ENCODE data around the gene COQ8A.

DNA sequence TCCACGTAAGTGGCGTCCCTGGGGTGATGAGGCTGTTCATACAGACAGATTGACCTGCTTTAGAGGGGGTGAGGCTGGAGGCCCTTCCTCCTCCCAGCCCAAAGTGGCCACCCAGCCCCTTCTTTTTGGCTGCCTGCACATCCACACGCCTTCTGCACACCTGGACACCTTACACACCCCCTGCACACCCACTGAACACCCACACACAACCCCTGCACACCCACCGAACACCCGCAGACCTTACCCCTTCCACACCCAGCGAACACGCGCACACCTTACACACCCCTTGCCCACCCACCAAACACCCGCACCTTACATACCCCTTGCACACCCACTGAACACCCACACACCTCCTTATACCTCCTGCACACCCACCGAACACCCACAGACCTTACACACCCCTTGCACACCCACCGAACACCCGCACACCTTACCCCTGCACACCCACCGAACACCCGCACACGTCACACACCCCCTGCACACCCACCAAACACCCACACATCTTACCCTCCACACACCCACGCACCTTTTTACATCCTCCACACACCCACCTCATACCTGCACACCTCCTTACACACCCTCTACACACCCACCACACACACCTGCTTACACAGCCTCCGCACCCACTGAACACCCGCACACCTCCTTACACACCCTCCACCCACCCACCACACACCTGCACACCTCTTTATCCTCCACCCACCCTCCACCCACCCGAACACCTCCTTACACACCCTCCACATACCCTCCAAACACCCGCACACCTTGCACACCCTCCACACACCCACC lies 37.7 kb downstream of the COQ8A start:
- TF ChIP-seq, protein P1, sequence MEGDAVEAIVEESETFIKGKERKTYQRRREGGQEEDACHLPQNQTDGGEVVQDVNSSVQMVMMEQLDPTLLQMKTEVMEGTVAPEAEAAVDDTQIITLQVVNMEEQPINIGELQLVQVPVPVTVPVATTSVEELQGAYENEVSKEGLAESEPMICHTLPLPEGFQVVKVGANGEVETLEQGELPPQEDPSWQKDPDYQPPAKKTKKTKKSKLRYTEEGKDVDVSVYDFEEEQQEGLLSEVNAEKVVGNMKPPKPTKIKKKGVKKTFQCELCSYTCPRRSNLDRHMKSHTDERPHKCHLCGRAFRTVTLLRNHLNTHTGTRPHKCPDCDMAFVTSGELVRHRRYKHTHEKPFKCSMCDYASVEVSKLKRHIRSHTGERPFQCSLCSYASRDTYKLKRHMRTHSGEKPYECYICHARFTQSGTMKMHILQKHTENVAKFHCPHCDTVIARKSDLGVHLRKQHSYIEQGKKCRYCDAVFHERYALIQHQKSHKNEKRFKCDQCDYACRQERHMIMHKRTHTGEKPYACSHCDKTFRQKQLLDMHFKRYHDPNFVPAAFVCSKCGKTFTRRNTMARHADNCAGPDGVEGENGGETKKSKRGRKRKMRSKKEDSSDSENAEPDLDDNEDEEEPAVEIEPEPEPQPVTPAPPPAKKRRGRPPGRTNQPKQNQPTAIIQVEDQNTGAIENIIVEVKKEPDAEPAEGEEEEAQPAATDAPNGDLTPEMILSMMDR (IDR thresholded peaks at IDR 0.05; ENCODE audit: borderline replicate concordance, extremely low read depth, low read length, poor library complexity, severe bottlenecking): no peak
- TF ChIP-seq EZH2 (IDR thresholded peaks at IDR 0.05; ENCODE audit: borderline replicate concordance, low read depth, low read length, severe bottlenecking): no peak

Measured in DND-41 (cell line).